Measurements from ENCODE around the gene RHBDL3. TPM values are rescaled to one million over a fixed set of nuclear protein-coding genes. Genes with fewer than 3 reads are reported as not detected.

Gene RHBDL3
- polyA plus RNA-seq, 1 experiment = 0.06 TPM

- H3K9me3 ChIP-seq (ENCODE audit: control insufficient read depth, insufficient read depth, low read length) = no peaks in the 10 kb centered on the region
- ChIA-PET CTCF (no interaction called here), POLR2A (interaction anchor here (0.7 kb wide), 1 partner anchor 1267 kb away, joined by 4 read pairs; no protein-coding TSS in a partner anchor)
- DNase-seq (ENCODE audit: low read depth, low spot score) = no peak
- H3K27me3 ChIP-seq (ENCODE audit: control insufficient read depth, insufficient read depth, low read length) = no peaks in the 10 kb centered on the region
- no peak overlapping the region for H3K4me3 ChIP-seq (ENCODE audit: low read depth, low read length)
- TF ChIP-seq CTCF (IDR thresholded peaks at IDR 0.05; ENCODE audit: low read depth, low read length) = no peak
- no peak overlapping the region for H3K27ac ChIP-seq (ENCODE audit: low read depth, low read length)
Observed at GRCh38 chr17:32235588-32235987, 30.0 kb upstream of the RHBDL3 start.

GRCh38 chr17:32239456-32239855 is 26.2 kb upstream of the RHBDL3 start:
- H3K9me3 ChIP-seq (ENCODE audit: control insufficient read depth, insufficient read depth, low read length) = no peaks in the 10 kb centered on the region
- no peak overlapping the region for H3K27ac ChIP-seq (ENCODE audit: low read depth, low read length)
- CTCF ChIA-PET = no interaction called here
- TF ChIP-seq CTCF (IDR thresholded peaks at IDR 0.05; ENCODE audit: low read depth, low read length) = no peak
- peaks cover 5% of the 10 kb centered on the region for H3K27me3 ChIP-seq (ENCODE audit: control insufficient read depth, insufficient read depth, low read length)
- POLR2A ChIA-PET = no interaction called here
- no peak overlapping the region for H3K4me3 ChIP-seq (ENCODE audit: low read depth, low read length)
- no peak for DNase-seq (ENCODE audit: low read depth, low spot score)

GRCh38 chr17:32240750-32241149 is 24.9 kb upstream of the RHBDL3 start:
- no peak overlapping the region for H3K4me3 ChIP-seq (ENCODE audit: low read depth, low read length)
- no peak overlapping the region for H3K27ac ChIP-seq (ENCODE audit: low read depth, low read length)
- no peak for DNase-seq (ENCODE audit: low read depth, low spot score)
- no peaks in the 10 kb centered on the region for H3K9me3 ChIP-seq (ENCODE audit: control insufficient read depth, insufficient read depth, low read length)
- ChIA-PET POLR2A (no interaction called here), CTCF (interaction anchor here (0.6 to 0.8 kb wide), 2 partner anchors 12 to 15 kb away, joined by 3 read pairs; no protein-coding TSS in a partner anchor)
- TF ChIP-seq CTCF (IDR thresholded peaks at IDR 0.05; ENCODE audit: low read depth, low read length) = no peak
- peaks cover 5% of the 10 kb centered on the region for H3K27me3 ChIP-seq (ENCODE audit: control insufficient read depth, insufficient read depth, low read length)

- DNase-seq (ENCODE audit: low read depth, low spot score) = no peak
- peaks cover 5% of the 10 kb centered on the region for H3K27me3 ChIP-seq (ENCODE audit: control insufficient read depth, insufficient read depth, low read length)
- CTCF ChIA-PET = interaction anchor here (0.6 kb wide), 1 partner anchor 23 kb away, joined by 3 read pairs; no protein-coding TSS in a partner anchor
- H3K9me3 ChIP-seq (ENCODE audit: control insufficient read depth, insufficient read depth, low read length) = no peaks in the 10 kb centered on the region
- POLR2A ChIA-PET = no interaction called here
- no peak overlapping the region for H3K27ac ChIP-seq (ENCODE audit: low read depth, low read length)
- H3K4me3 ChIP-seq (ENCODE audit: low read depth, low read length) = no peak overlapping the region
- TF ChIP-seq CTCF (IDR thresholded peaks at IDR 0.05; ENCODE audit: low read depth, low read length) = no peak
Observed at GRCh38 chr17:32241640-32242039, 24.0 kb upstream of the RHBDL3 start.

GRCh38 chr17:32249475-32249874 is 16.2 kb upstream of the RHBDL3 start:
- CTCF ChIA-PET = interaction anchor here (0.6 kb wide), 1 partner anchor 10 kb away, joined by 8 read pairs; no protein-coding TSS in a partner anchor
- Histone ChIP-seq H3K4me3 (ENCODE audit: low read depth, low read length) (no peak overlapping the region), H3K27me3 (ENCODE audit: control insufficient read depth, insufficient read depth, low read length) (no peaks in the 10 kb centered on the region), H3K27ac (ENCODE audit: low read depth, low read length) (no peak overlapping the region), H3K9me3 (ENCODE audit: control insufficient read depth, insufficient read depth, low read length) (no peaks in the 10 kb centered on the region)
- no peak for TF ChIP-seq CTCF (IDR thresholded peaks at IDR 0.05; ENCODE audit: low read depth, low read length)
- POLR2A ChIA-PET = no interaction called here
- no peak for DNase-seq (ENCODE audit: low read depth, low spot score)
